GM18873 (cell line): Measurements from ENCODE around the gene EBF4.
"Not testable (repeated sequence)": the region's sequence is repeated elsewhere in the genome, so short reads cannot be mapped to it uniquely, and the experiment has no call there.

ENCODE experiments used
- ATAC-seq: cut with Tn5 transposase; IDR thresholded peaks from one replicate; pipeline ENCODE4 v1.9.1; 2021; ENCODE audit warnings: mild to moderate bottlenecking, moderate library complexity, moderate number of reproducible peaks; ENCODE audit not compliant: unreplicated experiment, low FRiP score

The EBF4 gene

DNA sequence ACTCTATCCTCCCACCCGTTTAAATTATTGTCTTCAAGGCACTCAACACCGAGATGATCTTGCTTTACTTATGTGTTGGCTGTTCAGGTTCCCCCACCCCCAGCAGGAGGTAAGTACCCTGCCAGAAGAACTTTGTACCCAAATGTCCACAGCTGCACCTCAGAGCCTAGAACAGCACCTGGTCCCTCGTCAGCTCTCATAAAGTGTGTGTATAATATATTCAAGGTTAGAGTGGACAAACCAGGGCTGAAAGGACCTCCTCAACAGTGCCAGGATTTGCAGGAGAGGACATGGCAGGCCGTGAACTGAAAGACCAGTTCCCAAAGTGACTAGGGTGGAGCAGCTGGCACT lies 113.7 kb downstream of the EBF4 start:
- no peak for ATAC-seq

DNA sequence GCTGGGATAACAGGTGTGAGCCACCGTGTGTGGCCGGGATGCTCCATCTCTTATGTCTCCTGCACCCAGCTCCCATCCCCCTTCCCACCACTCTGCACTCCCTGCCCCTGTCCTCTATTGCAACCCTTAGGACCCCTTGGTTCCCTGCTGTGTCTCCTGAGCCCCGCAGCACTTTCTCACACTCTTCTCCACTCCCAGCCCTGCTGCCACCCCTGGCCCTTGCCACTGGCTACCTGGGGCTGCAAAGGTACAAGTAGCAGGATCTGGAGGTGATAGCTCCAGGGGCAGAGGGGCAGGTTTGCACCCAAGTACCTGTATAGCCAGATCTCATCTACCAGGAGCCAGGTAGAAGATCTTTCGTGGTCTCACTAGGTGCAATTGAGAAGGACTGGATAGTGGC lies 114.4 kb downstream of the EBF4 start:
- ATAC-seq: no peak

DNA sequence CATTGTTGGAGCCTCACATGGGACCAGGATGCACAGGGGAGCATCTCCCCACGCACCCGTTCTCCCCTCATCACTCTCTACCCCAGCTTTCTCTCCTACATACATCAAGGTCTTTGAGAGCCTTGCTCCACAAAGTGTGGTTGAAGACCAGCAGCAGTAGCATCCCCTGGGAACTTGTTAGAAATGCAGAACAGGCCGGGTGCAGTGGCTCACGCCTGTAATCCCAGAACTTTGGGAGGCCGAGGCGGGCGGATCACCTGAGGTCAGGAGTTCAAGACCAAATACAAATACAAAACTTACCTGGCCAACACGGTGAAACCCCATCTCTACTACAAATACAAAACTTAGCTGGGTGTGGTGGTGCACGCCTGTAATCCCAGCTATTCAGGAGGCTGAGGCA lies 115.3 kb downstream of the EBF4 start:
- ATAC-seq: not testable (repeated sequence)

DNA sequence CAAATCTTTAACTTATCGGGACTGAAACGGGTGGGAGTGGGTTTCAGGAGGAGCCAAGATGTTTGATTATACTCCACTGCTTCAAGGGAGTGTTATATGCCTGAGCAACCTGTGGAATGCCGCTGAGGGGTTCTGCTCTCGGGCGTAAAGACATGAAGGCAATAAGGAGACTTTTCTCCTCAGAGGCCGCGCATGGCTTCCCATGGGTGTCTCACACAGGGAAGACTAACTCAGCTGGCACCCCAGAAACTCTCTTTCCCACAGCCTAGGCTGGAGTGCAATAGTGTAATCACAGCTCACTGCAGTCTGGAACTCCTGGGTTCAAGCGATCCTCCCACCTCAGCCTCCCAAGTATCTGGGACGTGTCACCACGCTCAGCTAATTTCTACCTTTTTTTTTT lies 117.1 kb downstream of the EBF4 start:
- no peak for ATAC-seq
